HG03045 (cell line): ENCODE results near the gene MAN1C1.

Experiments used
- ATAC-seq: cut with Tn5 transposase; IDR thresholded peaks from one replicate; pipeline ENCODE4 v1.9.1; 2021; ENCODE audit warnings: mild to moderate bottlenecking, moderate library complexity; ENCODE audit not compliant: unreplicated experiment

MAN1C1 gene

DNA sequence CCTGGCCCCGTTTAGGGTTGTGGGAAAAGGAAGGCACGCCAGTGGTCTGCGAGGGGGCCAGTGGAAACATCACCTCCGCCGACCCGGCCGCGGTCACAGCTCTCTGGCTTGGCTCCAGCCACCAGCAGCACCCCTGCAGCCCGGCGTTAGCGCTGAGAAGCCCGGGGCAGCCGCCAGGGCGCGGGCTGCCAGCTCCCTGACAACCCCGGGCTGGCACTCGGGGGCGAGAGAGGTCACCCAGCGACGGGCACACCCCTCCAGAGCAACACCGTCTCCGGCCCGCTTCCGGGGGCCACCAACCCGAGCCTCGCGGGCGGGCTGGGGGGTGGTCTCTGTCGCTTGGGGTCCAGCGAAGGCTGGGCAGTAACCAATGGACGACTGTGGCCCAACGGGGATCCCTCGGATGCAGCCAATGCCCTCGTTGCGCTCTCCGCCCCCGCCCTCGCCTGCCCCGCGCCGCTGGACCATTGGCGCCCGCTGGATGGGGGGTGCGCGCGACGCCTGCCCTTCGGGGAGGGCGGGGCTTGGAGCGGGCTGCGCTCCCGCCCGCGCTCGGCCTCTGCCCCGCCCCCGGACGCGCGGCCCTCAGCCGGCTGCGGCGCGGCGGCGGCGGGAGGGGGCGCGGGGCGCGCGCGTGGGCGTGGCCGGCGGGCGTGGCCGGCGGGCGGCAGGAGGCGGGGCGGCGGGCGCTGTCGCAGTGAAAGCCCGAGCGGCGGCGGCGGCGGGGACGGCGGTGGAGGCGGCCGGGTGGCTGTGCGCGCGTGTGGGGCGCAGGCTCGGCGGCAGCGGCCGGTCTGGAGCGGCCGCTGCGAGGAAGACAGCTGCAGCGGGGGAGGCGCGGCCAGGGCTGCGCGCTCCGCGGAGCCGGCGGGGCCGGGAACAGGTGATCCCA is at the start of gene MAN1C1:
Gene MAN1C1 (plus strand): TSS at position 697 of the 892 bp plus-strand sequence. CDS start 1,007 bp downstream, outside the sequence.
- ATAC-seq, result peak; percentile 59

- no peak for ATAC-seq
Observed at GRCh38 chr1:25567710-25568089, 48.9 kb upstream of the MAN1C1 start.

DNA sequence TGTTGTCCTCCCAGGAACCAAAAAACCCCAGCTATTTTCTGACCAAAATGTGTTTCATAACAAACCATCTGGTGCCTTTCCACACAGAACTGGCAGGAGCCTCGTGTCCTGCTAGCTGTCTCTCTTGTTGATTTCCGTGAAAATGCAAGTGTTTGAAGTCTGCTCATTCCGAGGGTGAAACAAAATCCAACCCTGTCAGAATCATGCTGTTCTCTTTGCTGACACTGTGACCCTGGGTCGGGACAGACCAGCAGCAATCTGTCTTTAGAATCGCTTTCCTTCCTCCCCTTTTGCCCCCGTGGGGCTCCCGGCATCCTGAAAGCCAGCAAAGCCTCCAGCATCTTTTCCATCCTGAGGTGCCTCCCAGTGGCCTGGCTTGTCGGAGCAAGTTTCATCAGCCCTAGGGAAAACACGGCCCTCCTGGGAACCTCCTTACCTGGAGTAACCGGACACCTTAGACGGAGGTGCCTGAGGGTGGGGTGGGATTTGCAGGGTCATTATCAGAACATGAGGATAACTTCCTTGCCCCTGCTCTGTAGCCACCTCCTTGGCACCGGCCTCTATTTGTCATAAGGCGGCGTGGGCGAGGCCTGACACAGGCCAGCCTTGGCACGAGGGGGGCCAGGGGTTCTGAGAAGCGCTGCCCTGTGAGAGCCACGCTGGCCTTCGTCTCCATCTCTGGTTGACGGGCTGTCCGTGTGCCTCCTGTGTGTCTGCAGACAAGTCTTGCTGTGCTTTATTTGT is 48.3 kb upstream of the MAN1C1 start:
- ATAC-seq, result no peak

GRCh38 chr1:25568834-25569596 is 47.6 kb upstream of the MAN1C1 start:
- ATAC-seq, result no peak

- no peak for ATAC-seq
Observed at GRCh38 chr1:25569597-25570396, 46.8 kb upstream of the MAN1C1 start.

GRCh38 chr1:25570798-25571521 is 45.6 kb upstream of the MAN1C1 start:
- no peak for ATAC-seq

DNA sequence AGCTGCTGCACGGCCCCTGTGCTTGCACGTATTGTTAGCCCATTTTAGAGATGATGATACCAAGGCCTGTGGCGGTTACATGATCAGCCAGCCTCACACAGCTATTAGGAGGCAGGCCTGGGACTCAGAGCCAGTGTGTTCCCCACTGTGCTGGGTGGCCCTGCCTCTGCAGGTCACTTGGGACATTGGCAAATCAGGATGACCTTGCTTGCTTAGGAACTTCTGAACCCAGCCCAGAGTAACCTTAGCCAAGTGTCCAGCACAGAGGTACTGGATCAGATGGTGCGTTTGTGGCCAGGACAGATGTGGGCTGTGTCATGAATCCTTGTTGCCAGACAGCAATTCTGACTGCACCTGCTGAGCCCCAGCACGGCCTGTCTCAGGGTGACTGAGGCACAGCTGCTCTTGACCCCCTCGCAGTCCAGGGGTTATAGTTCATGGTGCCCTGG is 45.0 kb upstream of the MAN1C1 start:
- ATAC-seq, result no peak

DNA sequence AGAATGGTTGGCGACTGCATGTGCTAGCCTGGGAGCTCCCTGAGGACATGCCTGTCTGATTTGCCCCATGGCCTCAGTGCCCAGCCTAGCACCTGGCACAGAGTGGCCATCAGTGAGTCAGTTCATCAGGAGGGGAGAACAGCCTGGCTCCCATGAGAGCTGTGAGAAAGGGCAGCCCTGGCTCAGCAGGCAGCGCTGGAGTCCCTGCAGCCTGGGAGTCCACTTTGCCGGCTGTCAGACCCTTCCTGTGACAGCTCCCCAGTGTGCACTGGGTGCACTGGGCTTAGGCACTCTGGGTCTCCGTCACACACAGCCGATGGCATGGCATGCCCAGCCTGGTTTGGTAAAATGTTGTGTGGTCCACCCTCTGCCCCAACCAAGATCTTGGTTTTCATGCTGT is 44.5 kb upstream of the MAN1C1 start:
- ATAC-seq, result no peak

DNA sequence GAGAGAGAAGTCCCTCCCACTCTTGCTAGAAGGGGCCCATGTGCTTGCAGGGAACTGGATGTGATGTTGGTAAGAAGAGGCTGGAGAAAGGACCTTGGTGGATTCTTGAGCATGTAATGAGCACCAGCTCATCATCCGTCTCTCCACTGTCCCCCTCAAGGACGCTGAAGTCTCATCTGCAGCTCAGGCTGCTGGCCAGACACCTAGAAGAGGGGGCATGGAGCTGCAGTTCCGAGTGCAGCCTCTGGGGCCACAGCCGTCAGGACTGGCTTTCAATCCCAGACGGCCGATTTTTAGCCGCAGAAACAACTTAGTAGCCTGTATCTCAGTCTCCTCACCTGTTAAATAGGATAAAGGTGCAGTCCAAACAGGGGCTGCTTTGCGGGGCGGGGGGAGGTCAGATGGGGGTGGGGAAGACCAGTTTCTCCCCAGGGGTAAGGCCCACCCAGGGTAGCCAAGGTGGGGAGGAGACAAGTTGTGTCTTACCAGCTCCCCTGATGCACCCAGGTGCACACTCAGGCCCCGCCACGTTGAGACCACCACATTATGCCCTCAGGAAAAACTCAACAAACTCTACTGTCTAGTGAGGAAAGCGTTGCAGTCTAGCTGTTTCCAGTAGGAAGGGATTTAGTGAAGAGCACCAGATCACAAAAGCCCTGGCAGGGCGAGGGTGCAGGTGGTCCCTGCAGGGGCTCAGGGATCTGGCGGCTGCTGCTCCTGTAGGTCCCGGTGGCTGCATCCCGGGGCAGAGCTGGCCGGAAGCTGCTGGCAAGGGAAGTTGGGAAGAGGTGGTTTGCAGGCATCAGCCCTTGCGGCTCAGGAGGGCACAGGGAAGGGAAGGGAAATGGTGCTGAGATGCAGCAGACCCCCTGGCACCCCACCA is 43.6 kb upstream of the MAN1C1 start:
- no peak for ATAC-seq

- no peak for ATAC-seq
Observed at GRCh38 chr1:25573591-25573930, 43.0 kb upstream of the MAN1C1 start.

- ATAC-seq, result no peak
Observed at GRCh38 chr1:25573961-25574360, 42.6 kb upstream of the MAN1C1 start.

DNA sequence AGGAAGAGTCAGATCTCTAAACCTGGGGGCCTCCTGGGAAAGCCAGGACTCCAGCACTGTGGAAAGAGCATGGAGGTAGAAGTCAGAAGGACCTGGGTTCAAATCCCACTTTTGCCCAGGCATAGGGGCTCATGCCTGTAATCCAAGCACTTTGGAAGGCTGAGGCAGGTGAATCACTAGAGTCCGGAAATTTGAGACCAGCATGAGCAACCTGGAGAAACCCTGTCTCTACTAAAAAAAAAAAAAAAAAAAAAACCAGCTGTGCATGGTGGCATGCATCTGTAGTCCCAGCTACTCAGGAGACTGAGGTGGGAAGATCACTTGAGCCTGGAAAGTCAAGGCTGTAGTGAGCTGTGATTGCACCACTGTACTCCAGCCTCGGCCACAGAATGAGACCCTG is 41.4 kb upstream of the MAN1C1 start:
- no peak for ATAC-seq

GRCh38 chr1:25576459-25577133 is 40.0 kb upstream of the MAN1C1 start:
- no peak for ATAC-seq

- no peak for ATAC-seq
Observed at GRCh38 chr1:25577134-25577920, 39.3 kb upstream of the MAN1C1 start.

DNA sequence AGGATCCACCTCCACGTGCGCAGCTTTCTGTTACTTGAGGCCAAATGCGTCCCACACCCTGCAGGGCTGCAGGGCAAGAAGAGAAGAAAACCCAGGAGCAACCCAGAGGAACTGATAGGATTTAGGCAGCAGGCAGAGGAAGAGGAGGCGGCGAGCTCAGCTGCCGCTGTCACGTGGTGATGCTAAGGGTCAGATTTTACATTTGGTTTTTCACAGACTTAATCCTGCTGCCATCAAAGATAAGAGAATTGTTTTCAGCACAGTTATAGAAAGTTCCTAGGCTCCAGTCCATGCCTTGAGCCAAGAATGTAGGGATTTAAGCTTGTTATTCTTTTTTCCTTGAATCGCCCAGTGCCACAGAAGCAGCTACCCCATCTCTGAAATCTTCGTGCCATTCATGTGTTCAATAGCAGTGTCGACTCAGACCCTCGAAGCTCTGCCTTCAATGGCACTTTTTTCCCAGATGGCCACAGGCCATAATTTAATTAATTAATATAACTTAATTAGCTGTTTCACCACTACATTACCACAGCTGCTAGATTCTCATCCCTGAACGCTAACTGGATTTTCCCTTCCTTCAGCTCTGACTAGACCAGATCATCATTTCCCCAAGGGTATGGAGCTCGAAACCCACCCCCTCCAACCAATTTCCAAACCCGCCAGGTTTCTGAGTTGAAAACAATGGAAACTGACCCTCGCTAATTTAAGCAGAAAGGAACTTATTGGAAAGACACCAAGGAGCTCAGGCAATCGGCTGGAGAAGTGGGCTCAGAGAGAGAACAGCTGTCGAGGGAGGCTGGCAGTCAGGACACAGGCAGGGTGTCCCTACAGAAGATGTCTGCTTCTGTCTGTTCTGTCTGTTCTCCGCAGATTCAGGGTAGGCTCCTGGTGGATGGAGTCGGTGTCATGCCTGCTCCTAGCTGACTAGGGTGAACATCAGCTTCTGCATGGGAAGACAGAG is 37.0 kb upstream of the MAN1C1 start:
- no peak for ATAC-seq

DNA sequence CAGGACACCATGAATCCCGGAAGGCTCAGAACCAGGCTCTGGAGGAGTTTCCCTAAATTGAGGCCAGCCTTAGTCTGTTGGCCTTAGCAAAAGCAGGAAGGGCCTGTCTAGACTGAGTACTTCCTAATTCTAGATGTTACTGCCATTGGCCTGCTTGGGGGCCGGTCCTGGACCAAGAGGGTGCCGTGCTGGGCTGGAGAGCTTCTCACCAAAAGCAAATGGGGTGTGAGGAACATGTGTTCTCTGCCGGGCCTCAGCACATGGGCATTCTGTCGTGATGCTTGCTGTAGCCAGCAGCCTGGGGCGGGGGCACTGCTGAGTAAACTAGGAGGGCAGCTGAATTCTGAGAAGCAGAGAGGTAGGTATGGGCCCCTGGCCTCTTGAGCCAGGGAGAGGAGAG is 35.7 kb upstream of the MAN1C1 start:
- ATAC-seq, result no peak
